HG03095 (cell line): ENCODE data around the gene ANKRD13C.
"Not testable (repeated sequence)": the region's sequence is repeated elsewhere in the genome, so short reads cannot be mapped to it uniquely, and the experiment has no call there.

Source experiments
- ATAC-seq: cut with Tn5 transposase; IDR thresholded peaks from one replicate; pipeline ENCODE4 v1.9.1; 2021; ENCODE audit warnings: moderate library complexity; ENCODE audit not compliant: unreplicated experiment

ANKRD13C gene, protein sequence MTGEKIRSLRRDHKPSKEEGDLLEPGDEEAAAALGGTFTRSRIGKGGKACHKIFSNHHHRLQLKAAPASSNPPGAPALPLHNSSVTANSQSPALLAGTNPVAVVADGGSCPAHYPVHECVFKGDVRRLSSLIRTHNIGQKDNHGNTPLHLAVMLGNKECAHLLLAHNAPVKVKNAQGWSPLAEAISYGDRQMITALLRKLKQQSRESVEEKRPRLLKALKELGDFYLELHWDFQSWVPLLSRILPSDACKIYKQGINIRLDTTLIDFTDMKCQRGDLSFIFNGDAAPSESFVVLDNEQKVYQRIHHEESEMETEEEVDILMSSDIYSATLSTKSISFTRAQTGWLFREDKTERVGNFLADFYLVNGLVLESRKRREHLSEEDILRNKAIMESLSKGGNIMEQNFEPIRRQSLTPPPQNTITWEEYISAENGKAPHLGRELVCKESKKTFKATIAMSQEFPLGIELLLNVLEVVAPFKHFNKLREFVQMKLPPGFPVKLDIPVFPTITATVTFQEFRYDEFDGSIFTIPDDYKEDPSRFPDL

GRCh38 chr1:70354332-70355110, at the start of gene ANKRD13C:
TSS of gene ANKRD13C (minus strand) at chr1:70354722. CDS start at chr1:70354408, 314 bp downstream.
- ATAC-seq: peak; percentile 94

DNA sequence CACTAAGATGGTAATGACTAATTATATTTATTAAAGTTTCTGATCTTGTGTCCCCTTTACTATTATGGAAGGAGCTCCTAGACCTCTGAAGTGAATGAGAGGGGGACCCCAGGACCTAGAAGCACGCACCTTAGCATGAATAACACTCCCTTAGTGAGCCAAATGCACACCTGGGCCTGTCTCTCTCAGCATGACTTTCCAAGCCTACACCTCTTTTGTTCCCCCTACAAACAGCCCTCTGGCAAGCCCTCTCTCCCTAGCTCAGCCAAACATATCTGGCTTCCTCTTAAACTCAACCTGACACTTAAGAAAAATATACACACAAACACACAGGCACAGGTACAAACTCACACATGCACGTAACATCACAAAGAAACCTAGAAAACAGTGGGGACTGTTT, 49.2 kb upstream of the ANKRD13C start:
- ATAC-seq: no peak

- no peak for ATAC-seq
These were observed 47.5 kb upstream of the ANKRD13C start for GRCh38 chr1:70401974-70402373.

DNA sequence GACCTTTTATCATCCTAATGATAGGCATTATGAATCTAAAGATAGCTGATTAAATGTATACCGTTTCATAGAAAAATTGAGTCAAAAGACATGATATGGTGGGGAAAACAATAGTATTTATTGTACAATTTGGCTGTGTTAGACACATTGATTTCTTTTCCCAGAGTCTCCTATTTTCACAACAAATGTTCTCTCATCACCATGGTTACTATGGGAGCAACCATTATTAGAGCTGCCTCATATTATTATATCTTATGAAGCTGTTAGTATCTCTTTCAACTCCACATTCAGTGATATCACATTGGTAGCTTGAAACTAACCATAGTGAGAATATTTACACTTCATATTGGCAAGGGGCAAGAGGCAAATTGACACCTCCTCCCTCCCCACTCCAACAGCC, 45.8 kb upstream of the ANKRD13C start:
- ATAC-seq: no peak

GRCh38 chr1:70397013-70397412, 42.5 kb upstream of the ANKRD13C start:
- ATAC-seq: no peak

DNA sequence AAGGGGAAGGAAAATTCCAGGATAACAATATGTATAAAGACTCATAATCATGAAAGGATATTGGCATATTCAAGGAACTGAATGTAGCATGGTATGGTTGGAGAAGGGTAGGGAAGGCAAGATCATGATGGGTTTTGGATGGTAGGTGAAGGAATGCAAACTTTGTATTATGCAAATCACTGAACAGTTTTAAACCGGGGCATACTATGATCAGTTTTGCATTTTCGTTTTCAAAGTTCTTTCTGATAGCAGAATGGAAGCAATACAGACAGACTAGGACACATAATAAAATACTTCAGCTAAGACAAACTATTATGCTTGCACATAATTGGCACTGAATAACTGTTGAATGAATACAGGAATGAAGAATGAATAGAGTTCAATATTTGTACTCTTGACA, 42.1 kb upstream of the ANKRD13C start:
- no peak for ATAC-seq

DNA sequence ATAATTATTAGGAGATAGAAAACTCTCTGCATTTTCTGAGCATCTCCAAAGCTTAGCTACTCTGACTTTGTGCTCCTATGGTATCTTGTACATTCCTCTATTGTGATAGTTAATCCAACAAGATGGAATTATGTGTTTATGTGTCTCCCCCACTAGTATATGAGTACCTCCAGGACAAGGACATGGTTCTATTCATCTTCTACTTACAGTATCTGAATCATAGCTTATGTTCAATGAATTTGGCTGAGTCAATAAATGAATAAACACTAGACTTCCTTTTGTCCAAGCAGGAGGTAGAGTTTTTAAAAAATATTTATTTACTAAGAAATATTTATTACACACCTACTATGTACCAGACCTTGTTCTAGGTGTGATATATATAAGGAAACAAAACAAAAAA, 38.1 kb upstream of the ANKRD13C start:
- ATAC-seq: no peak

DNA sequence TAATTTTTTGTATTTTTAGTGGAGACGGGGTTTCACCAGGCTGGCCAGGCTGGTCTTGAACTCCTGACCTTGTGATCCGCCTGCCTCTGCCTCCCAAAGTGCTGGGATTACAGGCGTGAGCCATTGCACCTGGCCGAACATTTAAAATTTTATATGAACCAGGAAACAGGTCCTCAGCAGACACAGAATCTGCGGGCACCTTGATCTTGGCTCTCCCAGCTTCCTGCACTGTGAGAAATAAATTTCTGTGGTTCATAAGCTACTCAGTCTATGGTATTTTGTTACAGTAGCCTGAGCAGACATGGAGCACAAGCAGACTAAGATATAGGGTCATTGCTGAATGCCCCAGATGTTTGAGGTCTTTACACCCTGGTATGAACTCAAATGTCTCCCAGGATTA, 33.0 kb upstream of the ANKRD13C start:
- ATAC-seq: no peak

DNA sequence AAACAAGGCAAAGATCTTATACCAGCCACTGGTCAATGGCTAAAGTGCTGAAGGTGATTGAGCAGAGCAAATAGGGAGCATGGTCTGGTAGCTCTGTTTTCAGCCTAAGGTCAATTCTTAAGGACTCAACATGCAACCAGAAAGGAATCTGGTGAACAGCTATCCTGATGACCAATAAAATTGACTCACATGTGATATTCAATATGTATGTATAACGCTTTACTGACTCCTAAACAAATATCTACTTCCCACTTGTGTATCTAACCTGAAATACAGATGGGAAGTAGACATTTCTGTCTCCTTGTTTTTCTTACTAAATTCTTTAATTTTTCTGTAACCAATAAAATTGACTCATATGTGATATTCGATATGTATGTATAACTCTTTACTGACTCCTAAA, 31.6 kb upstream of the ANKRD13C start:
- ATAC-seq: no peak

DNA sequence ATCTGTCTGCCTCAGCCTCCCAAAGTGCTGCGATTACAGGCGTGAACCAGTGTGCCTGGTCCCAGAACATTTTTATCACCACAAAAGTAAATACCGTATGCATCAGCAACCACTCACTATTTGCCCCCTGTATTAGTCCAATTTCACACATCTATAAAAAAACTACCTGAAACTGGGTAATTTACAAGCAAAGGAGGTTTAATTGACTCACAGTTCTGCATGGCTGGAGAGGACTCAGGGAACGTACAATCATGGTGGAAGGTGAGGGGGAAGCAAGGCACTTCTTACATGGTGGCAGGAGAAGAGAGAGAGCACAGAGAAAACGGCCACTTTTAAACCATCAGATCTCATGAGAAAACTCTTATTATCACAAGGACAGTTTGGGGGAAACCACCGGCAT, 31.0 kb upstream of the ANKRD13C start:
- ATAC-seq: no peak

- no peak for ATAC-seq
These were observed 30.0 kb upstream of the ANKRD13C start for GRCh38 chr1:70384542-70384941.

DNA sequence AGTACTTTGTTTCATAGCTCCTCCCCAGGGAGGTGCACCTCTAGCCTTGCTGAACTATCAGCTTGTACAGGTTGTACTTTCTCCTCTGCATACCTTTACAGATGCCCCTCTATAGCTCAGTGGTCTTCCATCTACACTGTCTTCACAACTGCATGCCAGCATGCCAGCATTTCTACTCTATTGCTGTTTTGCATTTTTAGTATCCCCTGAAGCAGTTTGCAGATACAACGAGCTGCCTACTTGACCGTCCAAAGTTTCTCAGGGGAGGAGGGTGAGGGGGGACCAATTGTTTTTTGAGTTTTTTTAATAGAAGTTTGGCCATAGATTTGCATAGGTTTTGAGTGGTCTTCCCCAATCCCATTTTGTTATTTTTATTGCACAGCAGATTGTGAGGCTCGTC, 29.0 kb upstream of the ANKRD13C start:
- no peak for ATAC-seq

DNA sequence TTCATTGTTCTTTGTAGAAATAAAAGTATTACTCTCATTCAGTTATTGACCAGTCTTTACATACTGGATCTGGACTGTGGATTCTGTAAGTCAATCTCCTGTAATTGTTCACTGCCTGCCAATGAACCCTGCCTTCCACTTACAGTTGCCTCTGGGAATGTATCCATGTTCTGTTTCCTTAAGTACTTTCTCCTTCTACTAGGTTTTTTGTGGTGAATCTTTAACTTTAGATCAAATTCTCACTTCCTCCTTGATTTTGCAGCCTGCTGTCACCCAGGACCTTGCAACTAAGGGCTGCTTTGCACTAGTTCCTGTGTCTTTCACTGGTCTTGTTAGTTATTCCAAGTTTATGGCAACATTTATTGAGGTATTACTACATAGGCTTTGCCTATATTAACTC, 28.2 kb upstream of the ANKRD13C start:
- peak; percentile 91 for ATAC-seq

- ATAC-seq: no peak
These were observed 21.7 kb upstream of the ANKRD13C start for GRCh38 chr1:70376196-70376595.

- not testable (repeated sequence) for ATAC-seq
These were observed 19.1 kb upstream of the ANKRD13C start for GRCh38 chr1:70373580-70373979.

DNA sequence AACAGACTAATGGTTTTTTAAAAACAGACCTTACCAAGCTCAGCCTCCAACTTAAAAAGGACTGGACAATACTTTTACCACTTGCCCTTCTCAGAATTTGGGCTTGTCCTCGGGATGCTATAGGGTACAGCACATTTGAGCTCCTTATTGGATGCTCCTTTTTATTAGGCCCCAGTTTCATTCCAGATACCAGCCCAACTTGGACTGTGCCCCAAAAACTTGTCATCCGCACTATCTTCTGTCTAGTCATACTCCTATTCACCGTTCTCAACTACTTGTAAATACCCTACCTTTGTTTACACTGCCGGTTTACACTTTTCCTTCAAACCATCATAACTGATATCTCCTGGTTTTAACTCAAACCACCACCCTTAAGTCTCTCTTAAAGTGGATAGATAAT, 17.9 kb upstream of the ANKRD13C start:
- no peak for ATAC-seq

DNA sequence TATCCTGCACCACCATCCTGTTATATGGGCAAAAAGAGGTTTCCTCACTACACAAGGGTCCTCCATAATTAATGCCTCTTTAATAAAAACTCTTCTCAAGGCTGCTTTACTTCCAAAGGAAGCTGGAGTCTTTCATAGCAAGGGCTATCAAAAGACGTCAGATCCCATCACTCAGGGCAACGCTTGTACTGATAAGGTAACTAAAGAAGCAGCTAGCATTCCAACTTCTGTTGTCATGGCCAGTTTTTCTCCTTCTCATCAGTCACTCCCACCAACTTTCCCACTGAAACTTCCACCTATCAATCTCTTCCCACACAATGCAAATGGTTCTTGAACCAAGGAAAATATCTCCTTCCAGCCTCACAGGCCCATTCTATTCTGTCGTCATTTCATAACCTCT, 17.1 kb upstream of the ANKRD13C start:
- ATAC-seq: not testable (repeated sequence)

GRCh38 chr1:70367397-70367796, 12.9 kb upstream of the ANKRD13C start:
- not testable (repeated sequence) for ATAC-seq

DNA sequence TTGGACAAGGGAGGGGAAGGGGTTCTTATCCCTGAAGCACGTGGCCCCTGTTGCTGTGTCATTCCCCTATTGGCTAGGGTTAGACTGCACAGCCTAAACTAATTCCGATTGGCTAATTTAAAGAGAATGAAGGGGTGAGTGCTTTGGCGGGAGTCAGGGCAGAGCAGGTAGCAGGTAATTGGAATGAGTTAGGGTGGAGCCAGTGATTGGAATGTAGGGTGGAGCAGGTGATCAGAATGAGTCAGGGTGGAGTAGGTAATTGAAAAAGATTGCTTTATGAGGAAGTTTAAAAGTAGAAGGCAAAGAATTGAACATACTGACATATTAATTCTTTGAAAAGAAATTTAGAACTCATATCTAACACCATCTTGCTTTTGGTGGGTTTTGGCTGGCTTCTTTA, 12.5 kb upstream of the ANKRD13C start:
- ATAC-seq: not testable (repeated sequence)

DNA sequence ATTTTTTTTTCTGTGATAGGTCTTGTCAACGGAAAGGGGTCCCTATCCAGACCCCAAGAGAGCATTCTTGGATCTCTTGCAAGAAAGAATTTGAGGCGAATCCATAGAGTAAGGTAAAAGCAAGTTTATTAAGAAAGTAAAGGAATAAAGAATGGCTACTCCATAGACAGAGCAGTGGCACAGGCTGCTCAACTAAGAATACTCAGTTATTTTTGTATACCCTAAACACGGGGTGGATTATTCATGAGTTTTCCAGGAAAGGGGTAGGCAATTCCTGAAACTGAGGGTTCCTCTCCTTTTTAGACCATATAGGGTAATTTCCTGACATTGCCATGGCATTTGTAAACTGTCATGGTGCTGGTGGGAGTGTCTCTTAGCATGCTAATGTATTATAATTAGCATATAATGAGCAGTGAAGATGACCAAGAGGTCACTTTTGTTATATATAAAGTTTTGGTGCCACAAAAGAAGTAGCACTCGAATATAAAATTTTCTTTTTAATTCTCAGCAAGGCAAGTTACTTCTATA, 12.0 kb upstream of the ANKRD13C start:
- ATAC-seq: not testable (repeated sequence)

DNA sequence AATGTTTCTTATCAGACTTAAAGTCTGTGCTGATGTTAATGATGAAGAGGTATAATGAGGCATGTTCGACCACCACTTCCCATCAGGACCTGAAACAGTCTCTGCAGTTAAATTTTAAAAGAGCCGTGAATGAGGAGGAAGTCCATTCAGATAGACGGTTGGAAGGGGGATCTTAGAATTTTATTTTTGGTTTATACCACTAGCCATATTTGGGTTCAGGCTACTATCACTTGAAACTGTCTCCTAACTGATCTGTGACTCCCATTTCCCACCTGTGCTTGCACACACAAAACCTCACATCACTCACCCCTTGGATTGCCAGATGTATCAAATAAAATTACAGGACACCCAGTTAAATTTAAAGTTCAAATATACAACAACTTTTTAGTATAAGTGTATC, 9.9 kb upstream of the ANKRD13C start:
- ATAC-seq: no peak
